Astrocyte (in vitro differentiated cells and primary cell): Measurements from ENCODE around the gene SRRM1. TPM values are rescaled to one million over a fixed set of nuclear protein-coding genes. Genes with fewer than 3 reads are reported as not detected.

Experiments used
- DNase-seq: peaks from one replicate; pipeline ENCODE4 v3.0.0-alpha.2; 2010; ENCODE audit warnings: low read depth
- FAIRE-seq: peaks from 2 replicates; lab custom pipeline; 2011; peaks lifted over from hg19 to GRCh38; lab: Jason Lieb, UNC
- H2AFZ ChIP-seq: 2 replicates; pipeline ENCODE4 v1.6.0; 2012; ENCODE audit warnings: low read depth, low read length, inconsistent platforms
- H3K27ac ChIP-seq: 2 replicates; pipeline ENCODE4 v1.5.1; 2011; ENCODE audit warnings: low read depth, low read length, inconsistent platforms
- H3K27me3 ChIP-seq: 2 replicates; pipeline ENCODE4 v1.6.0; 2011; ENCODE audit warnings: low read length, inconsistent platforms; ENCODE audit not compliant: insufficient read depth
- H3K36me3 ChIP-seq: 2 replicates; pipeline ENCODE4 v1.5.1; 2011; ENCODE audit warnings: low read length, inconsistent platforms; ENCODE audit not compliant: insufficient read depth
- H3K4me1 ChIP-seq: 2 replicates; pipeline ENCODE4 v1.5.1; 2011; ENCODE audit warnings: low read length, inconsistent platforms; ENCODE audit not compliant: insufficient read depth
- H3K4me2 ChIP-seq: 2 replicates; pipeline ENCODE4 v1.6.0; 2012; ENCODE audit warnings: low read length, inconsistent platforms
- H3K4me3 ChIP-seq: 2 replicates; pipeline ENCODE4 v1.5.1; 2011; ENCODE audit warnings: low read depth, mild to moderate bottlenecking, low read length, inconsistent platforms; ENCODE audit not compliant: insufficient read depth
- H3K79me2 ChIP-seq: 2 replicates; pipeline ENCODE4 v1.6.0; 2012; ENCODE audit warnings: mild to moderate bottlenecking, low read length, inconsistent platforms; ENCODE audit not compliant: insufficient read depth
- H3K9ac ChIP-seq: 2 replicates; pipeline ENCODE4 v1.6.0; 2012; ENCODE audit warnings: mild to moderate bottlenecking, low read length, inconsistent platforms
- H3K9me3 ChIP-seq: 2 replicates; pipeline ENCODE4 v1.5.1; 2012; ENCODE audit warnings: low read depth, mild to moderate bottlenecking, low read length, inconsistent platforms; ENCODE audit not compliant: insufficient read depth
- H4K20me1 ChIP-seq: 2 replicates; pipeline ENCODE4 v1.6.0; 2012; ENCODE audit warnings: low read length, inconsistent platforms; ENCODE audit not compliant: insufficient read depth
- H3K27ac Mint-ChIP-seq: one replicate; pipeline ENCODE4 v1.8.0; 2021; ENCODE audit warnings: mild to moderate bottlenecking, mixed read lengths; ENCODE audit not compliant: unreplicated experiment
- H3K27me3 Mint-ChIP-seq: one replicate; pipeline ENCODE4 v1.8.0; 2021; ENCODE audit warnings: low read depth, mixed read lengths; ENCODE audit not compliant: unreplicated experiment
- H3K36me3 Mint-ChIP-seq: one replicate; pipeline ENCODE4 v1.8.0; 2021; ENCODE audit warnings: low read depth, mixed read lengths; ENCODE audit not compliant: unreplicated experiment
- H3K4me1 Mint-ChIP-seq: one replicate; pipeline ENCODE4 v1.8.0; 2021; ENCODE audit warnings: low read depth, mixed read lengths; ENCODE audit not compliant: unreplicated experiment
- H3K4me3 Mint-ChIP-seq: one replicate; pipeline ENCODE4 v1.8.0; 2021; ENCODE audit warnings: mild to moderate bottlenecking, moderate library complexity, mixed read lengths; ENCODE audit not compliant: unreplicated experiment
- H3K9me3 Mint-ChIP-seq: one replicate; pipeline ENCODE4 v1.8.0; 2021; ENCODE audit warnings: mild to moderate bottlenecking, mixed read lengths; ENCODE audit not compliant: unreplicated experiment
- EZH2 ChIP-seq: IDR thresholded peaks from 2 replicates; pipeline ENCODE4 v1.6.1; 2012; ENCODE audit warnings: mild to moderate bottlenecking, low read length, inconsistent platforms; ENCODE audit not compliant: insufficient read depth
- total RNA-seq: library from RNA; stranded (reverse); gene quantifications from 2 replicates; pipeline ENCODE4 v1.2.1, GENCODE V29; 2021
- TF ChIP-seq, protein P1 (sequence below): IDR thresholded peaks from 2 replicates; pipeline ENCODE4 v1.5.1; 2011; ENCODE audit warnings: low read depth, mild to moderate bottlenecking, inconsistent platforms, low read length, moderate library complexity; ENCODE audit not compliant: insufficient read depth

SRRM1 gene
- total RNA-seq, 1 donor from 2014 or later, result 138 TPM

DNA sequence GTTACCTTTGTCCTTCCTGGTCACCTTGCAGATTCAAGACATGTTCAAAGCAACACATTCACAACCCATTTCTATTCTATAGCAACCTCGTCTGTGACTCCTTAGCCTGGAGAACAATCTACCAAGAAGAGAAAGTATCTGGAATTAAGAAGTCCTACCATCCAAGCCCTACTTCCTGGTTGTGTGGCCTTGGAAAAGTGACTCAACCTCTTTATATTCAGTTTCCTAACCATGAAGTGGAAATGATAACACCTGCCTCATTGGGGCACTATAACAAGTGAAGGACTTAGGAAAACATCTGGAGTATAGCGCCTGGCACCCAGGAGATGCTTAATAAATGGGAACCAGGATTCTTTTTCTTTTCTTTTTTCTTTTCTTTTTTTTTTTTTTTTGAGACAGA lies 36.5 kb upstream of the SRRM1 start:
- peaks cover 16% of the 10 kb centered on the region for H3K27me3 Mint-ChIP-seq
- FAIRE-seq, result no peak
- no peaks in the 10 kb centered on the region for H3K79me2 ChIP-seq
- H3K36me3 ChIP-seq, result no peaks in the 10 kb centered on the region
- no peak for DNase-seq
- H3K4me1 ChIP-seq, result no peaks in the 10 kb centered on the region
- H4K20me1 ChIP-seq, result no peaks in the 10 kb centered on the region
- no peak overlapping the region for H3K27ac Mint-ChIP-seq
- no peak overlapping the region for H2AFZ ChIP-seq
- no peaks in the 10 kb centered on the region for H3K9me3 Mint-ChIP-seq
- TF ChIP-seq, protein P1, sequence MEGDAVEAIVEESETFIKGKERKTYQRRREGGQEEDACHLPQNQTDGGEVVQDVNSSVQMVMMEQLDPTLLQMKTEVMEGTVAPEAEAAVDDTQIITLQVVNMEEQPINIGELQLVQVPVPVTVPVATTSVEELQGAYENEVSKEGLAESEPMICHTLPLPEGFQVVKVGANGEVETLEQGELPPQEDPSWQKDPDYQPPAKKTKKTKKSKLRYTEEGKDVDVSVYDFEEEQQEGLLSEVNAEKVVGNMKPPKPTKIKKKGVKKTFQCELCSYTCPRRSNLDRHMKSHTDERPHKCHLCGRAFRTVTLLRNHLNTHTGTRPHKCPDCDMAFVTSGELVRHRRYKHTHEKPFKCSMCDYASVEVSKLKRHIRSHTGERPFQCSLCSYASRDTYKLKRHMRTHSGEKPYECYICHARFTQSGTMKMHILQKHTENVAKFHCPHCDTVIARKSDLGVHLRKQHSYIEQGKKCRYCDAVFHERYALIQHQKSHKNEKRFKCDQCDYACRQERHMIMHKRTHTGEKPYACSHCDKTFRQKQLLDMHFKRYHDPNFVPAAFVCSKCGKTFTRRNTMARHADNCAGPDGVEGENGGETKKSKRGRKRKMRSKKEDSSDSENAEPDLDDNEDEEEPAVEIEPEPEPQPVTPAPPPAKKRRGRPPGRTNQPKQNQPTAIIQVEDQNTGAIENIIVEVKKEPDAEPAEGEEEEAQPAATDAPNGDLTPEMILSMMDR, result no peak
- TF ChIP-seq EZH2, result no peak
- H3K27ac ChIP-seq, result no peak overlapping the region
- no peaks in the 10 kb centered on the region for H3K9me3 ChIP-seq
- H3K4me3 Mint-ChIP-seq, result no peak overlapping the region
- no peaks in the 10 kb centered on the region for H3K36me3 Mint-ChIP-seq
- H3K9ac ChIP-seq, result no peak overlapping the region
- H3K4me2 ChIP-seq, result no peak overlapping the region
- no peaks in the 10 kb centered on the region for H3K4me1 Mint-ChIP-seq
- H3K27me3 ChIP-seq, result peaks cover 28% of the 10 kb centered on the region
- no peak overlapping the region for H3K4me3 ChIP-seq

DNA sequence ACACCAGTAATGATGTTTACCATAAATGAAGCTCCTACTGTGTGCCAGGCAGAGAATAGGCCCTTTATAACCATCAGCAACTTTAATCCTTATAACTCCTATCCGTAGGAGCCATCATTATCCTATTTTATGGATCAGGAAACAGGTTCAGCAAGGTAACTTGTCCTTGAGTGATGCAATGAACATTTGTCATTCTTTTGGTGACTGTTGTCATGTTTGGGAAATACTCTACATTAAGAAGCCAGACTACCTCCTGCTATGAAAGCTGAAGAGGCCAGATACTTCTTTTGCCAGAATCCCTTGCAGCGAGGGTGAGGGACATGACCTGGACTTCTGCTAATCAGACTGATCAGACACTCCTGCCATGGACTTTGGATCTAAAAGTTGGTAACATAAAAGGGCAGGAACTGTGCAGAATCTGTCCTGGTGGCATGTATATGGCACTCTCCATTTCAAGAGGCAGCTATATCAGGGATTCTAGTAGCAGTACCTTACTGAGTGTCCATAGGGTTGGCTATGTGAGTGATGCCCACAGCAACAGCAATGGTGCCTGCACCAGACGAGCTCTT lies 33.1 kb upstream of the SRRM1 start:
- Histone ChIP-seq H3K9me3 (no peaks in the 10 kb centered on the region), H3K27me3 (peaks cover 28% of the 10 kb centered on the region), H3K4me2 (no peak overlapping the region), H3K36me3 (no peaks in the 10 kb centered on the region), H3K4me1 (no peaks in the 10 kb centered on the region), H3K79me2 (no peaks in the 10 kb centered on the region), H4K20me1 (no peaks in the 10 kb centered on the region), H2AFZ (no peak overlapping the region), H3K27ac (no peak overlapping the region), H3K4me3 (no peak overlapping the region), H3K9ac (no peak overlapping the region)
- no peak overlapping the region for H3K27ac Mint-ChIP-seq
- H3K4me1 Mint-ChIP-seq, result no peaks in the 10 kb centered on the region
- H3K4me3 Mint-ChIP-seq, result no peak overlapping the region
- no peaks in the 10 kb centered on the region for H3K36me3 Mint-ChIP-seq
- peaks cover 16% of the 10 kb centered on the region for H3K27me3 Mint-ChIP-seq
- FAIRE-seq (no peak), DNase-seq (no peak)
- TF ChIP-seq, protein P1, result no peak
- no peak for TF ChIP-seq EZH2
- no peaks in the 10 kb centered on the region for H3K9me3 Mint-ChIP-seq

DNA sequence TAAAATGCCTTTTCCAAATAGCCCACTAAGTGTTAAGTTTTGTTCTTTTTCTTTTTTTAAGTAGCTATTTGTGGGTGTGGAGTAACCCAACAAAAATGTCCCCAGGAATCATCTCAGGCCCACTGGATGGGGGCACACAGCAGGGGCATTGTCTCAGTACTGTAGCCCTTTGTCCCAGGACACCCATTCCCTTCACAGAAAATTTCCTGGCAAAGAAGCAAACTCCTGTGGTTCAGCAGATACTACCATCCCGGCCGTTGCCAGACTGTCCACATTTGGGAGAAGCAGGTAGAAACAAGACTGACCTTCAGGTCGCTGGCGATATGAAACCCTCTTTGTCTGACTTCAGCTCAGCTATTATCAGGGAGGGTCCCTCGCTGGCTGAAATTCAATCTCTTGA lies 23.7 kb upstream of the SRRM1 start:
- H3K4me3 Mint-ChIP-seq, result no peak overlapping the region
- no peak overlapping the region for H3K4me2 ChIP-seq
- H3K27ac ChIP-seq, result no peak overlapping the region
- no peaks in the 10 kb centered on the region for H3K36me3 ChIP-seq
- H4K20me1 ChIP-seq, result no peaks in the 10 kb centered on the region
- H3K4me3 ChIP-seq, result no peak overlapping the region
- H3K27me3 Mint-ChIP-seq, result no peaks in the 10 kb centered on the region
- no peaks in the 10 kb centered on the region for H3K79me2 ChIP-seq
- no peaks in the 10 kb centered on the region for H3K9me3 ChIP-seq
- H2AFZ ChIP-seq, result no peak overlapping the region
- H3K27ac Mint-ChIP-seq, result no peak overlapping the region
- no peak overlapping the region for H3K9ac ChIP-seq
- H3K27me3 ChIP-seq, result peaks cover 5% of the 10 kb centered on the region
- FAIRE-seq (no peak), DNase-seq (no peak)
- no peaks in the 10 kb centered on the region for H3K4me1 ChIP-seq
- no peaks in the 10 kb centered on the region for H3K9me3 Mint-ChIP-seq
- TF ChIP-seq EZH2, result no peak
- TF ChIP-seq, protein P1, result no peak
- peaks cover 15% of the 10 kb centered on the region for H3K4me1 Mint-ChIP-seq
- no peaks in the 10 kb centered on the region for H3K36me3 Mint-ChIP-seq
